ENCODE data around the gene FHOD1. TPM values are rescaled to one million over a fixed set of nuclear protein-coding genes. Genes with fewer than 3 reads are reported as not detected.
A peak's percentile ranks its signal among the peaks of the same experiment; 100 is the strongest.

Gene FHOD1
- total and polyA plus RNA-seq, 10 of the 15 experiments (the other 5 are each of a cell fraction or from before 2014, with no cell fraction given): 8.9 to 65.7 (median 18.1) TPM

DNA sequence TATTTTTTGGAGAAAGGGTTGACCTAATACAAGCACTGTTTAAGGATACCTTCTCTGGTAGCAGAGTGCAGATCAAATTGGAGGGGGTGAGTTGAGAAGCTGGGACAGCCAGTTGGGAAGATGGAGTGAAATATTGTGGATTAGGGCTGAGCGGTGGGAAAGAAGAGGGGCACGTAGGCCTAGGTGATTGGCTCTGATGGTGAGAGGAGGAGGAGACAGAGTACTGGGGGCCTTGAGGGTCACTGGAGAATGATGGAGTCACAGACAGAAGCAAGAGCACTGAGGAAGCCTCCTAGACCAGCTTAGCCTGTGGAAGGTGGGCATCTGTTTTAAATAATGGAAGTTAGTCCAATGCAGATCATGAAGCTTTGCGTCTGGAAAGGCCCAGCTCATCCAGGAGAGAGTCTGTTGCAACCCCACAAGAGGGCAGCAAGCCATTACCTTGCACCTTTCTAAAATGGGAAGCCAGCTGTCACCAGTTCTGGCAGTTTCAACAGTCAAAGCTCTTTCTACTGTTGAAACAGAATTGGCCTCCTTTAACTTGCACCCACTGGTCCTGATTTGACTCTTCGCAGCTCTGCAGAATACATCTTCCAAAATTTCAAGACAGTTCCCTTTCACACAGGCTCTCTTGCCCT is 13.3 kb upstream of the FHOD1 start:
- RAD21 ChIA-PET (ENCODE audit: unreplicated experiment): interaction anchor here (0.7 to 2.5 kb wide), 29 partner anchors 11 to 253 kb away, joined by 3 to 73 read pairs (median 4); partner anchors contain the start of genes FHOD1 and TMEM208
- Histone ChIP-seq H3K9ac (ENCODE audit: control insufficient read depth, insufficient read depth, low read length) (no peak overlapping the region), H3K27me3 (replicated peaks in 1 of 2; ENCODE audit: control insufficient read depth in 2 of 2, insufficient read depth in 2 of 2, low read length in 1 of 2) (no peaks in the 10 kb centered on the region), H3K4me1 (ENCODE audit: control insufficient read depth, insufficient read depth, low read length) (no peaks in the 10 kb centered on the region), H3K9me3 (replicated peaks; ENCODE audit: control insufficient read depth, insufficient read depth, low read length) (no peaks in the 10 kb centered on the region), H3K4me2 (ENCODE audit: control insufficient read depth, insufficient read depth) (no peak overlapping the region), H2AFZ (ENCODE audit: control insufficient read depth, low read depth, low read length) (no peak overlapping the region), H3K4me3 (no peak overlapping the region), H3K36me3 (ENCODE audit: control insufficient read depth in 2 of 2, insufficient read depth in 2 of 2, low read length in 1 of 2) (no peaks in the 10 kb centered on the region; a peak in 1 of 4 replicates), H4K20me1 (ENCODE audit: control insufficient read depth, insufficient read depth) (no peaks in the 10 kb centered on the region), H3K79me2 (ENCODE audit: control insufficient read depth, insufficient read depth, low read length) (no peaks in the 10 kb centered on the region), H3K27ac (ENCODE audit: control insufficient read depth, insufficient read depth) (no peak overlapping the region)
- in situ Hi-C loops (cut with MboI): no loop called here
- FAIRE-seq (peak; percentile 89), ATAC-seq (peak; percentile 88), DNase-seq (ENCODE audit: low read depth, low spot score) (no peak)
- intact Hi-C loops (cut with micrococcal nuclease; ENCODE audit: unreplicated experiment): loop anchor here (2.0 kb wide), 1 partner anchor 78 kb away; no protein-coding TSS in a partner anchor
- POLR2A ChIA-PET: interaction anchor here (0.6 to 1.3 kb wide), 2 partner anchors 11 to 216 kb away, joined by 3 to 4 read pairs; partner anchors contain the start of gene SLC9A5
- CTCF ChIA-PET: interaction anchor here (0.6 to 3.6 kb wide), 39 partner anchors 10 to 254 kb away, joined by 3 to 78 read pairs (median 5); partner anchors contain the start of genes FHOD1, PLEKHG4, SLC9A5 and TMEM208
- SMC1A ChIA-PET (ENCODE audit: uncharacterized antibody, unreplicated experiment): interaction anchor here (0.6 to 2.0 kb wide), 25 partner anchors 8 to 368 kb away, joined by 3 to 39 read pairs (median 4); partner anchors contain the start of genes FHOD1, LRRC36, PLEKHG4 and TMEM208
- BruUV-seq (replicated peaks): no TSS peak
- 74% methylated on average over 4 of the region's 4 CpGs for WGBS (ENCODE audit: insufficient coverage, insufficient replicate concordance, low lambda C conversion rate, missing lambda C conversion rate)
- TF ChIP-seq, protein P1, sequence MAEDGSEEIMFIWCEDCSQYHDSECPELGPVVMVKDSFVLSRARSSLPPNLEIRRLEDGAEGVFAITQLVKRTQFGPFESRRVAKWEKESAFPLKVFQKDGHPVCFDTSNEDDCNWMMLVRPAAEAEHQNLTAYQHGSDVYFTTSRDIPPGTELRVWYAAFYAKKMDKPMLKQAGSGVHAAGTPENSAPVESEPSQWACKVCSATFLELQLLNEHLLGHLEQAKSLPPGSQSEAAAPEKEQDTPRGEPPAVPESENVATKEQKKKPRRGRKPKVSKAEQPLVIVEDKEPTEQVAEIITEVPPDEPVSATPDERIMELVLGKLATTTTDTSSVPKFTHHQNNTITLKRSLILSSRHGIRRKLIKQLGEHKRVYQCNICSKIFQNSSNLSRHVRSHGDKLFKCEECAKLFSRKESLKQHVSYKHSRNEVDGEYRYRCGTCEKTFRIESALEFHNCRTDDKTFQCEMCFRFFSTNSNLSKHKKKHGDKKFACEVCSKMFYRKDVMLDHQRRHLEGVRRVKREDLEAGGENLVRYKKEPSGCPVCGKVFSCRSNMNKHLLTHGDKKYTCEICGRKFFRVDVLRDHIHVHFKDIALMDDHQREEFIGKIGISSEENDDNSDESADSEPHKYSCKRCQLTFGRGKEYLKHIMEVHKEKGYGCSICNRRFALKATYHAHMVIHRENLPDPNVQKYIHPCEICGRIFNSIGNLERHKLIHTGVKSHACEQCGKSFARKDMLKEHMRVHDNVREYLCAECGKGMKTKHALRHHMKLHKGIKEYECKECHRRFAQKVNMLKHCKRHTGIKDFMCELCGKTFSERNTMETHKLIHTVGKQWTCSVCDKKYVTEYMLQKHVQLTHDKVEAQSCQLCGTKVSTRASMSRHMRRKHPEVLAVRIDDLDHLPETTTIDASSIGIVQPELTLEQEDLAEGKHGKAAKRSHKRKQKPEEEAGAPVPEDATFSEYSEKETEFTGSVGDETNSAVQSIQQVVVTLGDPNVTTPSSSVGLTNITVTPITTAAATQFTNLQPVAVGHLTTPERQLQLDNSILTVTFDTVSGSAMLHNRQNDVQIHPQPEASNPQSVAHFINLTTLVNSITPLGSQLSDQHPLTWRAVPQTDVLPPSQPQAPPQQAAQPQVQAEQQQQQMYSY (CRISPR knock-in tag; IDR thresholded peaks at IDR 0.05): no peak
- TF ChIP-seq KLF5 (IDR thresholded peaks at IDR 0.05; ENCODE audit: partially characterized antibody) (no peak), YY1 (IDR thresholded peaks at IDR 0.05; ENCODE audit: low read depth, low read length) (peak; percentile 66; the same call in 1 of the 2 replicates), MTA2 (IDR thresholded peaks at IDR 0.05; ENCODE audit: low read depth) (no peak), PAX5 (IDR thresholded peaks at IDR 0.05; ENCODE audit: borderline replicate concordance, low read depth, low read length) (no peak), STAT3 (IDR thresholded peaks at IDR 0.05; ENCODE audit: low read depth, low read length) (no peak), EED (IDR thresholded peaks at IDR 0.05; ENCODE audit: low read depth) (no peak), NRF1 (conservative IDR thresholded peaks at IDR 0.05; ENCODE audit: low read depth, low read length) (no peak), SPI1 (IDR thresholded peaks at IDR 0.05; ENCODE audit: borderline replicate concordance, insufficient read depth, low read depth, low read length) (peak; percentile 45; the same call in 1 of the 2 replicates), RAD21 (IDR thresholded peaks at IDR 0.05; ENCODE audit: insufficient read depth, low read depth, low read length) (peak; percentile 94), TCF12 (IDR thresholded peaks at IDR 0.05; ENCODE audit: low read depth, low read length) (peak; percentile 82), ESRRA (IDR thresholded peaks at IDR 0.05; ENCODE audit: low read length) (no peak), IRF4 (IDR thresholded peaks at IDR 0.05; ENCODE audit: low read depth, low read length) (0 out of 2 replicates have a peak, but pooled peaks have one; percentile 22), CBFB (IDR thresholded peaks at IDR 0.05; ENCODE audit: low read depth) (no peak), FOXM1 (IDR thresholded peaks at IDR 0.05; ENCODE audit: low read depth, low read length) (0 out of 2 replicates have a peak, but pooled peaks have one; percentile 52)
- TF ChIP-seq, protein P2, sequence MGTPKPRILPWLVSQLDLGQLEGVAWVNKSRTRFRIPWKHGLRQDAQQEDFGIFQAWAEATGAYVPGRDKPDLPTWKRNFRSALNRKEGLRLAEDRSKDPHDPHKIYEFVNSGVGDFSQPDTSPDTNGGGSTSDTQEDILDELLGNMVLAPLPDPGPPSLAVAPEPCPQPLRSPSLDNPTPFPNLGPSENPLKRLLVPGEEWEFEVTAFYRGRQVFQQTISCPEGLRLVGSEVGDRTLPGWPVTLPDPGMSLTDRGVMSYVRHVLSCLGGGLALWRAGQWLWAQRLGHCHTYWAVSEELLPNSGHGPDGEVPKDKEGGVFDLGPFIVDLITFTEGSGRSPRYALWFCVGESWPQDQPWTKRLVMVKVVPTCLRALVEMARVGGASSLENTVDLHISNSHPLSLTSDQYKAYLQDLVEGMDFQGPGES (IDR thresholded peaks at IDR 0.05): no peak
- TF ChIP-seq, protein P3, sequence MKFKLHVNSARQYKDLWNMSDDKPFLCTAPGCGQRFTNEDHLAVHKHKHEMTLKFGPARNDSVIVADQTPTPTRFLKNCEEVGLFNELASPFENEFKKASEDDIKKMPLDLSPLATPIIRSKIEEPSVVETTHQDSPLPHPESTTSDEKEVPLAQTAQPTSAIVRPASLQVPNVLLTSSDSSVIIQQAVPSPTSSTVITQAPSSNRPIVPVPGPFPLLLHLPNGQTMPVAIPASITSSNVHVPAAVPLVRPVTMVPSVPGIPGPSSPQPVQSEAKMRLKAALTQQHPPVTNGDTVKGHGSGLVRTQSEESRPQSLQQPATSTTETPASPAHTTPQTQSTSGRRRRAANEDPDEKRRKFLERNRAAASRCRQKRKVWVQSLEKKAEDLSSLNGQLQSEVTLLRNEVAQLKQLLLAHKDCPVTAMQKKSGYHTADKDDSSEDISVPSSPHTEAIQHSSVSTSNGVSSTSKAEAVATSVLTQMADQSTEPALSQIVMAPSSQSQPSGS (IDR thresholded peaks at IDR 0.05; ENCODE audit: low read length): no peak

Measured in GM12878 (cell line).